Mucosa of rectum (tissue), 2 donors: ENCODE measurements around the gene GDF3.
"Not testable (repeated sequence)": the region's sequence is repeated elsewhere in the genome, so short reads cannot be mapped to it uniquely, and the experiment has no call there.

Experiments
- H3K27ac ChIP-seq, 2 donors: one replicate each; pipeline ENCODE4 v1.7.0; 2013; ENCODE audit warnings: inconsistent platforms in 2 of 2, low read depth in 2 of 2, low read length in 2 of 2
- H3K27me3 ChIP-seq, 2 donors: one replicate each; pipeline ENCODE4 v1.7.0; 2013; ENCODE audit warnings: low read length in 2 of 2; ENCODE audit not compliant: control insufficient read depth in 2 of 2, insufficient read depth in 2 of 2
- H3K36me3 ChIP-seq, 2 donors: one replicate each; pipeline ENCODE4 v1.7.0; 2013; ENCODE audit warnings: low read length in 2 of 2; ENCODE audit not compliant: control insufficient read depth in 2 of 2, insufficient read depth in 2 of 2
- H3K4me1 ChIP-seq, 2 donors: one replicate each; pipeline ENCODE4 v1.7.0; 2013; ENCODE audit warnings: low read length in 2 of 2, mild to moderate bottlenecking in 1 of 2; ENCODE audit not compliant: control insufficient read depth in 2 of 2, insufficient read depth in 2 of 2
- H3K4me3 ChIP-seq, 2 donors: one replicate each; pipeline ENCODE4 v1.7.0; 2013; ENCODE audit warnings: low read length in 2 of 2
- H3K9ac ChIP-seq, 2 donors: one replicate each; pipeline ENCODE4 v1.7.0; 2013; ENCODE audit warnings: low read length in 2 of 2, low read depth in 1 of 2, mild to moderate bottlenecking in 1 of 2
- H3K9me3 ChIP-seq, 2 donors: one replicate each; pipeline ENCODE4 v1.7.0; 2013; ENCODE audit warnings: low read length in 2 of 2; ENCODE audit not compliant: control insufficient read depth in 2 of 2
- donor health status: healthy.
- donor health status: Normal muscosa, but diverticular disease.

Gene GDF3

DNA sequence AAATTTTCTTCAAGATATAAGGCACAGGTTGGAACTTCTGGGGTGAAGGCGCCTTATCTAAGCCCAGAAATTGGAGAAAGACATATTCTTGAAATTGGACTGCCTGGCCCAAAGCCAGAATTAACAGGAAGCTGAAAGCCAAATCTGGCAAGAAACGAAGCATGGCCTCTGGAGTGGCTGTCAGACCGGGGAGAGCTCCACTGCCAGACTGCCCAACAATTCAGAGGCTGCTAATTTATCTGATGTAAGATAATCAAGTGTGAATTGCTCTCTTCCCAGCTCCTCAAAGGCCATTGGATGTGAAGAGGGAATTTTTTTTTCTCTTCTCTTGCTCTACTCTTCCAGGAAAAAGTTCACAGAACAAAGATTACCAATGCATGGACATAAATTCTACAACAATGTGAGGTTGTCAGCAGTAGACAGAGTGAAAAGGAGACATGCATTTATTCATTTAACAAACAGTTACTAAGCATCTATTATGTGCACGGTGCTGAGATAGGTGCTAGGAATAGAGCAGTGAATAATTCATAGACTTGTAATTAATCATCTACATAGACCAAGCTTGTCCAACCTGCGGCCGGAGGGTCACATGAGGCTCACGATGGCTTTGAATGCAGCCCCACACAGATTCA is at the start of gene GDF3:
Gene GDF3, minus strand, starts transcription at position 210 of the 632 bp plus-strand sequence. Its CDS starts 47 bp downstream, at position 163.
- no peak within 1 kb of the TSS for H3K27ac ChIP-seq
- no peaks in the 10 kb centered on the region for H3K9me3 ChIP-seq
- H3K27me3 ChIP-seq, result no peaks in the 10 kb centered on the region
- H3K4me1 ChIP-seq, result no peaks in the 10 kb centered on the region
- H3K36me3 ChIP-seq, result no peaks in the 10 kb centered on the region
- H3K4me3 ChIP-seq, result no peak within 1 kb of the TSS
- H3K9ac ChIP-seq, result no peak within 1 kb of the TSS

DNA sequence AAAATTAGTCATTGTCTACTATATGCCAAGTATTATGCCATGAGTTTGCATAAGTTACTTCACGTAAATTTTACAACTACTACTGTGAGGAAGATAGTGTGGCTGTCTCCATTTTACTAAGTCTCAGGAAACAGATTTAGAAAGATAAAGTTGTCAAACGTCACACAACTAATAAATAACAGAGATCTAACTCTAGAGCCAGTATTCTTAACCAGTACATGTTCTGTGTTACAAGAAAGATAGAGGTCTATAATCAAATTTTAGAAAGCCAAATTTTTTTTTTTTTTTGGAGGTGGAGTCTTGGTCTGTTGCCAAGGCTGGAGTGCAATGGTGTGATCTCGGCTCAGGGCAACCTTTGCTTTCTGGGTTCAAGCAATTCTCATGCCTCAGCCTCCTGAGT is 37.4 kb upstream of the GDF3 start:
- Histone ChIP-seq H3K4me3 (no peak overlapping the region), H3K9ac (no peak overlapping the region), H3K9me3 (no peaks in the 10 kb centered on the region), H3K27ac (no peak overlapping the region), H3K4me1 (no peaks in the 10 kb centered on the region), H3K36me3 (no peaks in the 10 kb centered on the region), H3K27me3 (no peaks in the 10 kb centered on the region)

DNA sequence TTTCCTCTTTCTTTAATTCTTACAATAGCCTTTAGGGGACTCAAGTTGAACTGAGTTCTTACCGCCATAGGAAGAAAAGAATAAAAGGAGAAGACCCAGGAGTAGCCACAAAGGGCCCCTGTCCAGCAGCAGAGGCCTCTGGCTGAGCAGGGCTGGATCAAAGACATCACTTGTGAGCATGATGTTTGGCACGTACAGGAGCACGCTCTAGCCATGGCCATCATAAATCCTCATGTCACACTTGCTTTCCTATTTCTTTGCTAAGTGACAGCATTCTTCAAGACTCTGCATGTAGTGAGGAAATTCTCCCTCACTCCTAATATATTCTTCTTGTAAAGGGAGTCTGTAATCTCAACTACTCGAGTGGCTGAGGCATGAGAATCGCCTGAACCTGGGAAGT is 35.9 kb upstream of the GDF3 start:
- no peaks in the 10 kb centered on the region for H3K36me3 ChIP-seq
- no peak overlapping the region for H3K4me3 ChIP-seq
- no peaks in the 10 kb centered on the region for H3K27me3 ChIP-seq
- no peak overlapping the region for H3K9ac ChIP-seq
- no peaks in the 10 kb centered on the region for H3K4me1 ChIP-seq
- H3K9me3 ChIP-seq, result no peaks in the 10 kb centered on the region
- H3K27ac ChIP-seq, result no peak overlapping the region

DNA sequence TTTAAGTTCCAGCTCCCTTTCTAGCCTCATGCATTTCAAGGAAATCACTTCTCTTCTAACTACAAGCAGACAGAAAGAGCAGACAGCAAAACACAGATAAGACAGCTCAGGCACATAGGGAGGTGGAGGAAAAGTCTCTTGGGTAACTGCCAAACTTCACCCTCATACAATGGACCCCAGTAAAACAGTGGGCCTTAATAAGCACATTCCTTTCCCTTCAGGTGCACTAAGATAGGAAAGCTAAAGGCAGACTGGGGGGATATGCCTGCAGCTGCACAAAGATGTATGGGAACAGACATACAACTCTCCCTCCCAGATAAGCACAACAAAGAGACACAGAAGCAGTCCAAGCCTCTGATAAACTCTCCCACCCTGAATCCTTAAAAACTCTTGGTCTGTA is 35.4 kb upstream of the GDF3 start:
- not testable (repeated sequence) for H3K4me3 ChIP-seq, H3K27ac ChIP-seq, H3K9ac ChIP-seq, H3K27me3 ChIP-seq, H3K4me1 ChIP-seq, H3K9me3 ChIP-seq, H3K36me3 ChIP-seq

DNA sequence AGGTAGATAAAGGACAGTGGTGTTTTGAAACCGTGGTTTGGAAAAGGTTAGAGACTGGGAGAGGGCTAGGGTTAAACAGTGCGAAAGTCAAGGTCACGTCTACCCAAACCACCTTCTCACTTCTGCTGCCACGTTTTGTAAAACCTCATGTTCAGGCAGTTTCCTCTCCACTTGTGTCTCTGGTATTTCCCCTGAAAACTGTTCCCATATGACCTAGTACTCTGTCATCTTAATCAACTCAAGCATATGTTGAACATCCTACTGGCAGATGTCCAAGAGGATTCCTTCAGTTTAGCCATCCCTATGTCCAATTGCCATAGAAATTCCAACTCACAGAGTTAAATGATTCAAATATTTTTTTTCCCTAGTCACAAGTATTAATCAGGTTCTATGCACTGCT is 34.2 kb upstream of the GDF3 start:
- H3K4me3 ChIP-seq, result no peak overlapping the region
- H3K27ac ChIP-seq, result no peak overlapping the region
- H3K9me3 ChIP-seq, result no peaks in the 10 kb centered on the region
- H3K9ac ChIP-seq, result no peak overlapping the region
- H3K27me3 ChIP-seq, result no peaks in the 10 kb centered on the region
- H3K36me3 ChIP-seq, result no peaks in the 10 kb centered on the region
- H3K4me1 ChIP-seq, result no peaks in the 10 kb centered on the region

DNA sequence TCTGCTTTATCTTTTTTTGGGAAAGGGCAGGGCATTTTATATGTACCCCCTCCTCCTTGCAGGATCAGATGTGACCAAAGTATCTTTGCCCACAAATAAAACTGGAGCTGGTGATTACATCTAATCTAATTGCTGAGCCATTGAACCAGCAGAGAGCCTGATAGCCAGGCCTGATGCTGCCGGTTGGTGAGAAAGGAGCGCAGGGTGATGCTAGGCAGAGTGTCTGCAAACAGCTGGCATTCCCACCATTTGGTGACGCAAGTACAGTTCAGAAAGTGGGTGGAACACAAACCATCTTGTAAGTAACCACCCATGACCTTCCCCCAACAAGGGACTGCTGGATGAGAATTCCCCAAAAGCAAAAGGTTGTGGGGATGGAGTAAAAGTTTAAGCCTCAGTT is 28.4 kb upstream of the GDF3 start:
- H3K36me3 ChIP-seq, result no peaks in the 10 kb centered on the region

DNA sequence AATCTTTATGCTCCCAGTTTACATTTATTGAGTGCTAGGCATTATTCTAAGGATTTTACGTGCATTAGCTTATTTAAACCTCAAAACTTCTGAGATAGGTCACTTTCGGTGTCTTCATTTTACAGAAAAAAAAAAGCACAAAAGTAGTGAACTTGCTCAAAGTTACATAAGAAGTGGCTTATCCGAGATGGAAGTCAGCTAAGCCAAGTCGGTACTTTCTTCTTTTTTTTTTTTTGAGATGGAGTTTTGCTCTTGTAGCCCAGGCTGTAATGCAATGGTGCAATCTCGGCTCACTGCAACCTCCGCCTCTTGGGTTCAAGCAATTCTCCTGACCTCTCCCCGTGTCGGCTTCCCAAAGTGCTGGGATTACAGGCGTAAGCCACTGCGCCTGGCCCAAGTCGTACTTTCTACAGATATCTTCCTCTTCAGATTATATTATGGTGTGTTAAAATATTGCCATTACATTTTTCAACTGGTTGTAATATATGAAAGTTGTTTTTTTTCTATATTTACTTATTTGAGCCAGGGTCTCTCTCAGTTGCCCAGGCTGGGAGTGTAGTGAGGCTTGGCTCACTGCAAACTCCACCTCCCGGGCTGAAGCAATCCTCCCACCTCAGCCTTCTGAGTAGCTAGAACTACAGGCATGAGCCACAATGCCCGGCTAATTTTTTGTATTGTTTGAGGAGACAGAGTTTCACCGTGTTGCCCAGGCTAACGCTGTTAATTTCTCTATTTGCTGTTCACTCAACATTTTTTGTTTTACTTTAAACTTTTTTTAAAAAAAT is 24.6 kb upstream of the GDF3 start:
- Histone ChIP-seq H3K27me3 (no peaks in the 10 kb centered on the region), H3K4me3 (no peak overlapping the region), H3K4me1 (no peaks in the 10 kb centered on the region)

More for the DNA sequence above, 28.4 kb upstream of the GDF3 start:
- Histone ChIP-seq H3K4me3 (no peak overlapping the region), H3K27me3 (no peaks in the 10 kb centered on the region), H3K9ac (no peak overlapping the region), H3K9me3 (no peaks in the 10 kb centered on the region), H3K27ac (no peak overlapping the region), H3K4me1 (no peaks in the 10 kb centered on the region)

DNA sequence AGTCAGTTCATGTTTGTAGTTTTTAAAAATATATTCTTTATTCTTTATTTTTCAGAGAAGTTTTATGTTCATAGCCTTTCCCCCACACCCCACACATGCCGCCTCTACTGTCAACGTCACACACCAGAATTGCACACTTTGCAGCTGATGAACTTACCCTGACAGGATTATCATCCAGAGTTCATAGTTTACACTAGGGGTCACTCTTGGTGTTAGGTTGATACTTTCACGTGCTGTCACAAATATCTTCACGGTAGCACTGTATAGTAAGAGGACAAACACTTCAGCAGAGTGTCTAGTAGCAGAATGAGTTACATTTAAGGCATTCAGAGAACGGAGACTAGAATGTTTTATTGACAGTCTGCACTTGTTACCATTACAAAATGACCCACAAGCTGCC is 20.8 kb upstream of the GDF3 start:
- H3K4me1 ChIP-seq, result no peaks in the 10 kb centered on the region
- H3K36me3 ChIP-seq, result no peaks in the 10 kb centered on the region
- H3K9ac ChIP-seq, result no peak overlapping the region
- no peaks in the 10 kb centered on the region for H3K9me3 ChIP-seq
- H3K4me3 ChIP-seq, result no peak overlapping the region
- H3K27me3 ChIP-seq, result no peaks in the 10 kb centered on the region
- H3K27ac ChIP-seq, result no peak overlapping the region

More for the DNA sequence above, 24.6 kb upstream of the GDF3 start:
- no peaks in the 10 kb centered on the region for H3K36me3 ChIP-seq
- no peak overlapping the region for H3K27ac ChIP-seq
- no peaks in the 10 kb centered on the region for H3K9me3 ChIP-seq
- no peak overlapping the region for H3K9ac ChIP-seq

DNA sequence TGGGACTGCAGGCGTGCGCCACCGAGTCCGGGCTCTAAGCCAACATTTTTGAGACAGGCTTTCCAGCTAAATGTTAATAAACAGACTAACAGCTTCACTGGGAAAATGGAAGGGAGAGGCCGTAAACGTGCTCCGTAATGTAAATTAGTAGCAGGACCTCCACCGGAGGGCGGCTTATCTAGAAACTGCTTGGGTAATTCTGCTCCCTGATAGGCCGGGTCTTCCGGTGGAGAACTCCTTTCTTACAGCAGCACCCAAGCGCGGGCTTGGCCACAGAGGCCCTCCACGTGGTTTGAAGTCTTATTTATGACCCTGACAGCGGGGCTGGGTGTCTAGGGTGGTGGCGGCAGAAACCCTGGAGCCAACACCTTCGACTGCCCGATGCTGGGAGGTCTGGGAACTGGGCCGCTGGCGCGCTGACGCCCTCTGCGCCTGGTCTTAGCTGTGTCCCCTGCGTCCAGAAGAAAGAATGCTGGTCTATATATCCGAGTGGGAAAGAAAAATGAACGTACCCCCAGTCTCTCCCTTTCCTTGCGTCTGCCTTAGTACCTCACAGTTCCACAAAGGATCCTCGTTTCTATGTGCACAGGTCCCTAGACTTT is 17.4 kb upstream of the GDF3 start:
- Histone ChIP-seq H3K27ac (no peak overlapping the region), H3K4me1 (no peaks in the 10 kb centered on the region), H3K36me3 (no peaks in the 10 kb centered on the region), H3K27me3 (no peaks in the 10 kb centered on the region), H3K9me3 (no peaks in the 10 kb centered on the region), H3K9ac (no peak overlapping the region), H3K4me3 (no peak overlapping the region)

DNA sequence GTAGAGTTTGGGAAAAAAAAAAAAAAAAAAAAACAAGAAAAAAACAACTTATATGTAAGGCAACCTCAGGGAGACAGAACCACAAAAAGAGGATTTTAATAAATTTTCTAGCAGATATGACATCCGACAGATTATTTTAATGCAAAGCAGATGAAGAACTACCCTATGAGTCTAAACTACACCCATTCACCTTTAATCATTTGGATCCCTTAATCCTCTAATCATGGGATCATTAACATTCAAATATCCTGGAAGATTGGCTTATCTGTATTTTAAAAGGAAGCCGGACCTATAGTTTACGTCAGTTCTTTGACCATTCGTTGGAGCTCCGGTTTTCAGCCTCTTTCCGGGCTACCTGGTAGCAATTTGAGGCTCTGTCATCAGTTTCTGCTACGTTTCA is 15.6 kb upstream of the GDF3 start, which contains the start of gene DPPA3:
Gene DPPA3, plus strand, starts transcription at position 301 of the 400 bp plus-strand sequence. CDS start 138 bp downstream, outside the sequence.
- H3K27me3 ChIP-seq, result no peaks in the 10 kb centered on the region
- H3K27ac ChIP-seq, result no peak within 1 kb of the TSS
- H3K9ac ChIP-seq, result no peak within 1 kb of the TSS
- no peaks in the 10 kb centered on the region for H3K9me3 ChIP-seq
- no peak within 1 kb of the TSS for H3K4me3 ChIP-seq
- H3K4me1 ChIP-seq, result no peaks in the 10 kb centered on the region
- H3K36me3 ChIP-seq, result no peaks in the 10 kb centered on the region
